Esophagus squamous epithelium (tissue), 5 donors: ENCODE measurements around the gene SLC41A2. TPM values are rescaled to one million over a fixed set of nuclear protein-coding genes. Genes with fewer than 3 reads are reported as not detected.
A peak's percentile ranks its signal among the peaks of the same experiment; 100 is the strongest.

Source experiments
- DNase-seq: peaks from one replicate; lab custom pipeline; 2025; lab: John Stamatoyannopoulos, UW
- H3K27ac ChIP-seq, 4 donors: fragments of 200-600 bp; sonication (generic); one replicate each; pipeline ENCODE4 v1.5.1; 2016 to 2019; ENCODE audit warnings: mild to moderate bottlenecking in 1 of 4
- H3K27me3 ChIP-seq, 4 donors: fragments of 200-600 bp; sonication (generic); 1 replicate in 3 of 4; 2 replicates in 1 of 4; pipeline versions ENCODE4 v1.5.1 to v1.6.0; 2017 to 2021; ENCODE audit warnings: antibody characterized with exemption in 1 of 4
- H3K36me3 ChIP-seq, 3 donors: fragments of 200-600 bp; sonication (generic); one replicate each; pipeline ENCODE4 v1.5.1; 2016 to 2019
- H3K4me1 ChIP-seq, 3 donors: fragments of 200-600 bp; sonication (generic); one replicate each; pipeline ENCODE4 v1.5.1; 2017 to 2019
- H3K4me3 ChIP-seq, 4 donors: fragments of 200-600 bp; sonication (generic); 1 replicate in 3 of 4; 2 replicates in 1 of 4; pipeline ENCODE4 v1.5.1; 2016 to 2019; ENCODE audit warnings: mild to moderate bottlenecking in 2 of 4, moderate library complexity in 1 of 4
- H3K9me3 ChIP-seq, 3 donors: fragments of 200-600 bp; sonication (generic); one replicate each; pipeline ENCODE4 v1.5.1; 2016 to 2019
- CTCF ChIP-seq, 6 experiments: fragments of 450-650 bp in 4 of 6; fragments of 200-600 bp in 2 of 6; sonication (generic) in 2 of 6; IDR thresholded peaks; one replicate each; pipeline ENCODE4 v1.5.1; 2016 to 2019; ENCODE audit warnings: antibody characterized with exemption in 6 of 6, mild to moderate bottlenecking in 4 of 6, moderate library complexity in 4 of 6
- POLR2A ChIP-seq, 4 donors: fragments of 450-650 bp; IDR thresholded peaks; one replicate each; pipeline ENCODE4 v1.6.1; 2017; ENCODE audit warnings: antibody characterized with exemption in 4 of 4, mild to moderate bottlenecking in 4 of 4, moderate library complexity in 3 of 4
- WGBS, 2 donors: methylation state at CpG; one replicate each; pipeline ENCODE4 v1.1.5; 2018; 5-methylcytosine and 5-hydroxymethylcytosine counted together
- intact Hi-C: fragments of 100-400 bp; cut with DNase I; formaldehyde crosslinking; loops from one replicate; pipeline ENCODE4 v1.15.0; 2022
- total RNA-seq, 4 donors: library from RNA; depleted of rRNA; stranded (reverse); fragments of >200 nt; gene quantifications; one replicate each; pipeline ENCODE4 v1.1.0, GENCODE V29; 2016
- donor health status: DM: yes; HTN: yes; CAD: no.

The SLC41A2 gene
- total RNA-seq, 4 donors from 2014 or later = 0.61 to 7.2 (median 3.6) TPM

DNA sequence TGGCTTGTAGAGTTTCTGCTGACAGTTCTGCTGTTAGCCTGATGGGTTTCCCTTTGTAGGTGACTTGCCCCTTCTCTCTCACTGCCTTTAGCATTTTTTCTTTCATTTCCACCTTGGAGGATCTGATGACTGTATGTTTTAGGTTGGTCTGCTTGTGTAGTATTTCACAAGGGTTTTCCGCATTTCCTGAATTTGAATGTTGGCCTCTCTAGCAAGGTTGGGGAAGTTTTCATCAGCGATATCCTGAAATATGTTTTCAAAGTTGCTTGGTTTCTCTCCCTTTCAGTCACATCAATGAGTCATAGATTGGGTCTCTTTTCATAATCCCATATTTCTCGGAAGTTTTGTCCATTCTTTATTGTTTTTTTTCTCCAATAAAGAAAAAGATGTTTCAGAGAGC is 39.5 kb upstream of the SLC41A2 start:
- Histone ChIP-seq H3K27me3 (no peaks in the 10 kb centered on the region), H3K4me1 (peaks cover 0 to 4% (median 0%) of the 10 kb centered on the region in 3 donors), H3K27ac (no peak overlapping the region), H3K4me3 (no peak overlapping the region), H3K36me3 (peaks cover 0 to 93% (median 8%) of the 10 kb centered on the region in 3 donors), H3K9me3 (no peaks in the 10 kb centered on the region)
- intact Hi-C loops = no loop called here
- DNase-seq = no peak
- TF ChIP-seq CTCF (IDR thresholded peaks at IDR 0.05) (no peak), POLR2A (IDR thresholded peaks at IDR 0.05) (no peak)
- WGBS, 2 donors = 81 to 88% methylated on average over 3 of the region's 3 CpGs

GRCh38 chr12:104994336-104994735 is 36.2 kb upstream of the SLC41A2 start:
- H3K4me1 ChIP-seq = peaks cover 0 to 4% (median 0%) of the 10 kb centered on the region in 3 donors
- no peaks in the 10 kb centered on the region for H3K27me3 ChIP-seq
- no peaks in the 10 kb centered on the region for H3K9me3 ChIP-seq
- WGBS, 2 donors = 71 to 92% methylated on average over 3 of the region's 3 CpGs
- intact Hi-C loops = no loop called here
- peaks cover 0 to 97% (median 10%) of the 10 kb centered on the region in 3 donors for H3K36me3 ChIP-seq
- no peak for TF ChIP-seq CTCF (IDR thresholded peaks at IDR 0.05)
- no peak overlapping the region for H3K4me3 ChIP-seq
- no peak overlapping the region for H3K27ac ChIP-seq
- DNase-seq = no peak

DNA sequence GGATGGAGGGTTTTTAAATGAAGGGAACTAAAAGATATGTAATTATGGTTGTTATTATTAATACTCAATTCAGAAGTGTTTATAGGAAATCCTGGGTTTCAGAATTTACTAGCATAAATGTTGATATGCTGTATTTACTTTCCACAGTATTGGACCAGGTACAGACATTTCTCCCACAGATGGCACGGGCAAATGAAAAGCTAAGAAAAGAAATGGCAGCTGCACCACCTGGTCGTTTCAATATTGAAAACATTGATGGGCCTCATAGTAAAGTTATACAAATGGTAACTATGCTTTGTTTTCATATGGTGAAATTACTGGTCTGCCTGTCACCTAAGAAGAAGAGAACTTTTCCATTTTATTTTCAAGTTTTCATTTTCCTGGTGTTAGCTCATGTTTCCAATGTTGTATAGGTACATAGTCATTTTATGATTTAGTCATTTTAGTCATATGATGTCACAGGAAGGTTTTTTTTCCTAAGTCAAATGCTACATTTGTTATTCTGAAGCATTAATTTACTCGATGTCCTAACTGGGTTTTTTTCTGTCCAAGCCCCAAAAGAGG is 33.6 kb upstream of the SLC41A2 start:
- intact Hi-C loops = no loop called here
- Histone ChIP-seq H3K27ac (no peak overlapping the region), H3K4me3 (no peak overlapping the region), H3K4me1 (peaks cover 10 to 17% (median 12%) of the 10 kb centered on the region in 3 donors), H3K27me3 (no peaks in the 10 kb centered on the region), H3K36me3 (peaks cover 0 to 80% (median 10%) of the 10 kb centered on the region in 3 donors), H3K9me3 (no peaks in the 10 kb centered on the region)
- TF ChIP-seq POLR2A (IDR thresholded peaks at IDR 0.05) (no peak), CTCF (IDR thresholded peaks at IDR 0.05) (no peak)
- 66 to 88% methylated on average over 3 of the region's 3 CpGs for WGBS, 2 donors
- no peak for DNase-seq

DNA sequence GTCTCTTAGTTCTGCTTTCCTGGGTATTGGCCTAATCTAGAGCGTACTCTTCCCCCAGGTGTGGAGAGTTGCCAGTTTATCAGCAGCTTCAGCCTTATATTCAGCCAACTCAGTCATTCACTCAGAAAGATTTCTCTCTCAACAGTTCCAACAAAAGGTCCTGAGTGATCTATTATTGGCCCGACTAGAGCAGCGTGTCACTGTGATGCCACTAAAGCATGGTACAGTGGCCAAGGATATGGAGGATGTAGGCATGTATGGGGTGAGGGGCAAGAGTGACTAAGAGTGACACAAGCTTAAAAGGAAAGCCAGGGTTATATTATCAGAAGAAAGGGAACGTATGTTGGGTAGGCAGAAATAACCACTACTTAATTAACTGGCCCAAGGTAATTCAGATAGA is 32.9 kb upstream of the SLC41A2 start:
- Histone ChIP-seq H3K9me3 (no peaks in the 10 kb centered on the region), H3K27ac (no peak overlapping the region), H3K36me3 (peaks cover 0 to 73% (median 10%) of the 10 kb centered on the region in 3 donors), H3K27me3 (no peaks in the 10 kb centered on the region), H3K4me1 (peaks cover 10 to 21% (median 12%) of the 10 kb centered on the region in 3 donors), H3K4me3 (no peak overlapping the region)
- no peak for DNase-seq
- TF ChIP-seq POLR2A (IDR thresholded peaks at IDR 0.05) = no peak
- TF ChIP-seq CTCF (IDR thresholded peaks at IDR 0.05) = no peak
- intact Hi-C loops = no loop called here
- 82 to 89% methylated on average over 4 of the region's 4 CpGs for WGBS, 2 donors

GRCh38 chr12:104986022-104986941 is 28.2 kb upstream of the SLC41A2 start, which contains the start of gene NOPCHAP1:
Gene NOPCHAP1 (plus strand): TSS chr12:104986316. CDS start chr12:104986353, 37 bp downstream.
- TF ChIP-seq POLR2A (IDR thresholded peaks at IDR 0.05) (peak in 2 of 4 donors; percentile 42 to 59), CTCF (IDR thresholded peaks at IDR 0.05) (peak in 1 of 6 experiments; percentile 29)
- no peaks in the 10 kb centered on the region for H3K27me3 ChIP-seq
- intact Hi-C loops = no loop called here
- no peaks in the 10 kb centered on the region for H3K9me3 ChIP-seq
- H3K27ac ChIP-seq = peak within 1 kb of the TSS; percentile 66 to 76 (median 76)
- peaks cover 0 to 26% (median 0%) of the 10 kb centered on the region in 3 donors for H3K36me3 ChIP-seq
- WGBS, 2 donors = 0% methylated on average over 10 to 16 of the region's 59 CpGs
- H3K4me3 ChIP-seq = peak within 1 kb of the TSS; percentile 64 to 96 (median 79)
- DNase-seq = peak; percentile 31
- peaks cover 10 to 28% (median 15%) of the 10 kb centered on the region in 3 donors for H3K4me1 ChIP-seq
